GM19239 (cell line): ENCODE results near the gene SPINK5.

Source experiments
- DNase-seq: peaks from one replicate; pipeline ENCODE4 v3.0.0; 2011; ENCODE audit warnings: low spot score; ENCODE audit not compliant: insufficient read length
- FAIRE-seq: peaks from 2 replicates; lab custom pipeline; 2011; peaks lifted over from hg19 to GRCh38; lab: Jason Lieb, UNC

The SPINK5 gene

GRCh38 chr5:148166550-148167283 lies 102.9 kb downstream of the SPINK5 start:
- no peak for DNase-seq
- FAIRE-seq, result no peak

GRCh38 chr5:148168246-148168645 lies 104.5 kb downstream of the SPINK5 start, which contains the start of gene SPINK14:
SPINK14 (plus strand) TSS chr5:148168546; CDS start chr5:148169733, 1,187 bp downstream.
- FAIRE-seq (no peak), DNase-seq (no peak)

- DNase-seq, result no peak
- FAIRE-seq, result no peak
Measured at GRCh38 chr5:148172377-148172776, 108.6 kb downstream of the SPINK5 start.

- FAIRE-seq (no peak), DNase-seq (no peak)
Measured at GRCh38 chr5:148176480-148176879, 112.7 kb downstream of the SPINK5 start.

GRCh38 chr5:148177207-148177606 lies 113.4 kb downstream of the SPINK5 start:
- DNase-seq (no peak), FAIRE-seq (no peak)

- FAIRE-seq, result peak; percentile 80
- no peak for DNase-seq
Measured at GRCh38 chr5:148179234-148179824, 115.5 kb downstream of the SPINK5 start.

GRCh38 chr5:148186248-148187003 lies 122.6 kb downstream of the SPINK5 start:
- FAIRE-seq, result no peak
- DNase-seq, result no peak
